Subcutaneous adipose tissue (tissue), 4 donors: ENCODE data around the gene APMAP. TPM values are rescaled to one million over a fixed set of nuclear protein-coding genes. Genes with fewer than 3 reads are reported as not detected.

Experiments used
- CTCF ChIP-seq: fragments of 450-650 bp; IDR thresholded peaks from one replicate; pipeline ENCODE4 v1.5.1; 2016; ENCODE audit warnings: low read depth, mild to moderate bottlenecking, control low read depth, antibody characterized with exemption, moderate library complexity
- total RNA-seq, 4 donors: library from RNA; depleted of rRNA; stranded (reverse); fragments of >200 nt; gene quantifications; one replicate each; pipeline ENCODE4 v1.1.0, GENCODE V29; 2016

The APMAP gene
- total RNA-seq, 4 donors from 2014 or later: 63.4 to 325 (median 240) TPM

- no peak for TF ChIP-seq CTCF
Measured at GRCh38 chr20:24961384-24962181, 31.0 kb downstream of the APMAP start.

- no peak for TF ChIP-seq CTCF
Measured at GRCh38 chr20:24960861-24961260, 31.7 kb downstream of the APMAP start.

GRCh38 chr20:24960302-24960801 lies 32.2 kb downstream of the APMAP start:
- no peak for TF ChIP-seq CTCF

- TF ChIP-seq CTCF: no peak
Measured at GRCh38 chr20:24959591-24960301, 32.8 kb downstream of the APMAP start.

GRCh38 chr20:24958506-24959385 lies 33.8 kb downstream of the APMAP start:
- no peak for TF ChIP-seq CTCF

GRCh38 chr20:24957326-24958016 lies 35.1 kb downstream of the APMAP start:
- TF ChIP-seq CTCF: no peak
